NOMO-1 treated with DMSO at 0.1 percent for 48 hours (cell line): ENCODE measurements around the gene GLRX5.

Experiments used
- DNase-seq: peaks from one replicate; lab custom pipeline; 2025; ENCODE audit not compliant: unreplicated experiment; lab: John Stamatoyannopoulos, UW

The GLRX5 gene

GRCh38 chr14:95534299-95535225, at the start of gene GLRX5:
Gene GLRX5 (plus strand): TSS chr14:95535050. CDS start chr14:95535090, 40 bp downstream.
- DNase-seq = peak; percentile 99

GRCh38 chr14:95485222-95485819, 49.5 kb upstream of the GLRX5 start:
- DNase-seq = no peak

GRCh38 chr14:95486875-95487668, 47.8 kb upstream of the GLRX5 start:
- no peak for DNase-seq

- DNase-seq = no peak
Measured at GRCh38 chr14:95487669-95488084, 47.2 kb upstream of the GLRX5 start.

GRCh38 chr14:95488376-95489213, 46.3 kb upstream of the GLRX5 start:
- DNase-seq = no peak

GRCh38 chr14:95489214-95490137, 45.4 kb upstream of the GLRX5 start:
- DNase-seq = no peak

GRCh38 chr14:95490138-95490509, 44.7 kb upstream of the GLRX5 start:
- no peak for DNase-seq

GRCh38 chr14:95490727-95491451, 44.0 kb upstream of the GLRX5 start:
- no peak for DNase-seq

- no peak for DNase-seq
Measured at GRCh38 chr14:95491936-95492608, 42.8 kb upstream of the GLRX5 start.

- no peak for DNase-seq
Measured at GRCh38 chr14:95493503-95493902, 41.3 kb upstream of the GLRX5 start.

GRCh38 chr14:95493976-95494375, 40.9 kb upstream of the GLRX5 start:
- DNase-seq = no peak

GRCh38 chr14:95494456-95494855, 40.4 kb upstream of the GLRX5 start:
- no peak for DNase-seq

- DNase-seq = no peak
Measured at GRCh38 chr14:95495076-95495475, 39.8 kb upstream of the GLRX5 start.

GRCh38 chr14:95495538-95496025, 39.3 kb upstream of the GLRX5 start:
- DNase-seq = peak; percentile 86

- no peak for DNase-seq
Measured at GRCh38 chr14:95496111-95496681, 38.7 kb upstream of the GLRX5 start.

GRCh38 chr14:95496690-95497259, 38.1 kb upstream of the GLRX5 start:
- peak; percentile 36 for DNase-seq

GRCh38 chr14:95497561-95498011, 37.3 kb upstream of the GLRX5 start:
- DNase-seq = no peak
